HFF-Myc (cell line): Measurements from ENCODE around the gene DIPK1B.

ENCODE experiments used
- DNase-seq: peaks from one replicate; pipeline ENCODE4 v3.0.0-alpha.2; 2011; ENCODE audit warnings: low read depth; ENCODE audit errors: extremely low read depth
- H3K4me3 ChIP-seq: replicated peaks from 2 replicates; pipeline ENCODE4 v1.5.1; 2011; ENCODE audit warnings: low read depth, mild to moderate bottlenecking, control low read depth, low read length
- TF ChIP-seq, protein P1 (sequence below): IDR thresholded peaks from 2 replicates; pipeline ENCODE4 v1.5.1; 2012; ENCODE audit warnings: mild to moderate bottlenecking, low read depth, low read length, control low read depth; ENCODE audit errors: missing control alignments

The DIPK1B gene

DNA sequence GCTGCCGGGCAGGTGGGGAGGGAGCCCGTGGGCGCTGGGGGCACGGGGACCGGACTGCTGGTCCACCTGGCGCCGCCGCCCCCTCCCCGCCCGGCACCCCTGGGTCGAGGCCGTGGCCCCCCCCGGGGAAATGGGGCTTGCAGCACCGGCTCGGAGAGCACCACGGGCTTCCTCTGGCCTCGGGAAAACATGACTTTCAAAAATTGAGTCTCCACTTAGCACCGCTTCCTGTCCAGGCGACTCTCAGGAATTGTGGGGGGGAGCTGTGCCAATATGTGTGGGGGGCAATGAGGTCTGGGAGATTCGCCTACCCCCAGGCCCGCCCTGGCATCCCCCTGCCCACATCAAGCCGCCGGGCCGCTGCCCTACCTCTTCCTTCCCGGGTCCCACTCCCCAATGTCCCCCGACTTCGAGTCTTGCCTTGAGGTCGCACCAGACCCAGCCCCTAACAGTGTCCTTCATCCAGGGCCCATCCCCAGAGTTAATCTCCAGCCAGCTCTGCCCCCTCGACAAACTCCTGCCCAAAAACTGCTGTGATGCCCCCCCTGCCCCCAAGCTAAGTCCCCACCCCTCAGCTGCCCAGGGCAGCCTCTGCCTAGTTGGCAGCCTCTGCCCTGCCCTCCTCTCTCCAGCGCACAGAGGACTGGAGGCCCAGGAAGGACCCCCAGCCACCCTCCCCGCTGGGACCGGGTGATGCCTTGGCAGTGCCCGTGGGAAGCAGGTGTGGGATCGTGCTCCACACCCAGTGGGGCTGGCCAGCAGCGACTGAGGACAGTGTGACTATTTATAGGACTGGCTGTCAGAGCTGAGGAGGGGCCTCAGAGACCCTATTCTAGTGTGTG, 45.8 kb upstream of the DIPK1B start:
- no peak for DNase-seq
- TF ChIP-seq, protein P1, sequence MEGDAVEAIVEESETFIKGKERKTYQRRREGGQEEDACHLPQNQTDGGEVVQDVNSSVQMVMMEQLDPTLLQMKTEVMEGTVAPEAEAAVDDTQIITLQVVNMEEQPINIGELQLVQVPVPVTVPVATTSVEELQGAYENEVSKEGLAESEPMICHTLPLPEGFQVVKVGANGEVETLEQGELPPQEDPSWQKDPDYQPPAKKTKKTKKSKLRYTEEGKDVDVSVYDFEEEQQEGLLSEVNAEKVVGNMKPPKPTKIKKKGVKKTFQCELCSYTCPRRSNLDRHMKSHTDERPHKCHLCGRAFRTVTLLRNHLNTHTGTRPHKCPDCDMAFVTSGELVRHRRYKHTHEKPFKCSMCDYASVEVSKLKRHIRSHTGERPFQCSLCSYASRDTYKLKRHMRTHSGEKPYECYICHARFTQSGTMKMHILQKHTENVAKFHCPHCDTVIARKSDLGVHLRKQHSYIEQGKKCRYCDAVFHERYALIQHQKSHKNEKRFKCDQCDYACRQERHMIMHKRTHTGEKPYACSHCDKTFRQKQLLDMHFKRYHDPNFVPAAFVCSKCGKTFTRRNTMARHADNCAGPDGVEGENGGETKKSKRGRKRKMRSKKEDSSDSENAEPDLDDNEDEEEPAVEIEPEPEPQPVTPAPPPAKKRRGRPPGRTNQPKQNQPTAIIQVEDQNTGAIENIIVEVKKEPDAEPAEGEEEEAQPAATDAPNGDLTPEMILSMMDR: no peak
- peak overlapping the region; percentile 14; the same call in 1 of the 2 replicates for H3K4me3 ChIP-seq

DNA sequence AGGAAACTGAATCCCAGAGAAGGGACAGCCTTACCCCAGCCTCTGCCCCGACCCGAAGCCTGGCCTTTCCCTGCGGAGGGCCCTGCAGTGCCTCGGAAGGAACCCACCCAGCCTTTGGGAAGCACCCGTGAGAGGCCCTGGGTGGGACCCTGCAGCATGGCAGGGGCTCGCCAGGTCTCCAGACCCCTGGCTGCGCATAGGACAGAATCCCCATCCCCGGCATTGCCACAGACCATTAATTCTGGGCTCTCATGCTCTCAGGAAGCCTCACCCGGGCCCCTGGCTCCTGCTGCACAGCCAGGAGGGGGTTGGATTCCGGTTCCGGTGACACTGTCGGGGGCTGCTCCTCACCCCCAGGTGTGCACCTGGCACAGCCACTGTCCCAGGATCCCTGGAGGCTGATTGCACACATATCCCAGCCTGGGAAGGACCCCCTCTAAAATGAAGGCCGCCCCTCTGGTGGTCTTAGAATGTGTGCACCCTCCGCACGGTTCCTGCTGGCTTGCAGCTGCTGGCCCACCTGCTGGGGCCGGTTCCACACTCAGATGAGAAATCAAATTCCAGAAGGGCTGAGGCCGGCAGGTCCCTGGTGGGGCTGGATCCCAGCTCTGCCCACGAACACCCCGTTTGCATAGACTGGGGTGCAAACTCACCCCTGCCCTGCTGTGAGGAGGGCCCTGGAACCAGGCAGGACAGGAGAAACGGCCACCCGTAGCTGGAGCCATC, 45.0 kb upstream of the DIPK1B start:
- no peak for DNase-seq
- H3K4me3 ChIP-seq: no peak overlapping the region
- TF ChIP-seq, protein P1: no peak

DNA sequence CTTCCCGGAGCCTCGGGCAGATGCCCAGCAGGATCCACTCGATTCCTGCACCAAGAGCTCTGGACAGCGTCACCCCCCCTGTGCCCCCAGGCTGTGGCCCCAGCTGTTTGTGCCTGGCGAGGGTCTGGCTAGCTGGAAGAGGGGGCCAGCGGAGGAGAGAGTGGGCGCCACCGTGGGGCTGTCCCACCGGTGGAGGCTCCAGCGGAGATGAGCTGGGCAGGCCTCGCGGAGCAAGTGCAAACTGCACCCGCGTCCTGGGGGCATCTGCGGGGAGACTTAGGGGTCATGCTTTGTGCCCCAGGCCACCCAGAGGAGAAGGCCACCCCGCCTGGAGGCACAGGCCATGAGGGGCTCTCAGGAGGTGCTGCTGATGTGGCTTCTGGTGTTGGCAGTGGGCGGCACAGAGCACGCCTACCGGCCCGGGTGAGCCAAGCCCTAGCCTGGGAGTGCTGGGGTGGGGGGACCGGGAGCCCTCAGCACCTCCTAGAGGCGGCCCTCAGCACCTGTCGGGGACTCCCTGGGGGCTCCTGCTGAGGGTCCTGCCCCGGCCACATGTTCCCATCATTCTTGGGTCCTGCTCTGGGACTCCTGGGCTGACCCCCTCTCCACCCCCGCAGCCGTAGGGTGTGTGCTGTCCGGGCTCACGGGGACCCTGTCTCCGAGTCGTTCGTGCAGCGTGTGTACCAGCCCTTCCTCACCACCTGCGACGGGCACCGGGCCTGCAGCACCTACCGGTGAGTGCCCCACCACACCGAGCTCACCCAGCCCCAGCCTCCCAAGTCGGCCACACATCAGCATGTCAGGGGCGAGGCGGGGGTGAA, 44.2 kb upstream of the DIPK1B start:
- no peak for DNase-seq
- TF ChIP-seq, protein P1: no peak
- no peak overlapping the region for H3K4me3 ChIP-seq

GRCh38 chr9:136668983-136669790, 43.2 kb upstream of the DIPK1B start:
- TF ChIP-seq, protein P1: no peak
- DNase-seq: no peak
- H3K4me3 ChIP-seq: no peak overlapping the region

- H3K4me3 ChIP-seq: no peak overlapping the region
- DNase-seq: no peak
- TF ChIP-seq, protein P1: no peak
These were observed 42.4 kb upstream of the DIPK1B start for GRCh38 chr9:136669791-136670464.
